ENCODE results near the gene TNFSF9.

GRCh38 chr19:6534451-6535093, 3.7 kb downstream of the TNFSF9 start:
- TF ChIP-seq EZH2phosphoT487 (IDR thresholded peaks at IDR 0.05; ENCODE audit: insufficient read depth, low read depth): no peak
- TF ChIP-seq EZH2 (IDR thresholded peaks at IDR 0.05; ENCODE audit: insufficient read depth, poor library complexity, severe bottlenecking): no peak

All from GM23248 (cell line).